A673 (cell line): Measurements from ENCODE around the gene ISY1. TPM values are rescaled to one million over a fixed set of nuclear protein-coding genes. Genes with fewer than 3 reads are reported as not detected.

Experiments used
- BruUV-seq: library from RNA; stranded (reverse); fragments of 400-500 nt; replicated peaks from 2 replicates; lab custom pipeline; 2021; lab: Mats Ljungman, UMichigan
- CTCF ChIA-PET: fragments of 300-600 bp; sonication (Branson Sonifier 250); formaldehyde crosslinking; loops from one replicate; lab custom pipeline; 2022; ENCODE audit warnings: antibody characterized with exemption; lab: Charles Lee
- POLR2A ChIA-PET: fragments of 300-600 bp; sonication (Branson Sonifier 250); formaldehyde crosslinking; loops from one replicate; lab custom pipeline; 2022; ENCODE audit warnings: antibody characterized with exemption; ENCODE audit not compliant: low non-redundant PET; lab: Charles Lee
- DNase-seq: peaks from one replicate; pipeline ENCODE4 v3.0.0-alpha.2; 2015; ENCODE audit warnings: low spot score
- H3K27ac ChIP-seq: fragments of 200-600 bp; sonication (generic); 2 replicates; pipeline ENCODE4 v1.5.1; 2016; ENCODE audit warnings: mixed run types, low read depth, mild to moderate bottlenecking, mixed read lengths, antibody characterized with exemption, low read length; ENCODE audit not compliant: poor library complexity, severe bottlenecking
- H3K27me3 ChIP-seq: fragments of 200-600 bp; sonication (generic); replicated peaks from 2 replicates; pipeline ENCODE4 v1.6.1; 2017; ENCODE audit warnings: mixed run types, low read depth, mild to moderate bottlenecking, mixed read lengths, antibody characterized with exemption, low read length; ENCODE audit not compliant: insufficient read depth, poor library complexity
- H3K36me3 ChIP-seq: fragments of 200-600 bp; sonication (generic); 2 replicates; pipeline ENCODE4 v1.6.1; 2016; ENCODE audit warnings: mixed run types, mild to moderate bottlenecking, mixed read lengths, antibody characterized with exemption, low read length; ENCODE audit not compliant: insufficient read depth, poor library complexity, severe bottlenecking
- H3K4me1 ChIP-seq: fragments of 200-600 bp; sonication (generic); 2 replicates; pipeline ENCODE4 v1.6.1; 2017; ENCODE audit warnings: mixed run types, mild to moderate bottlenecking, mixed read lengths, antibody characterized with exemption, low read length; ENCODE audit not compliant: insufficient read depth, poor library complexity, severe bottlenecking
- H3K4me3 ChIP-seq: fragments of 200-600 bp; sonication (generic); 2 replicates; pipeline ENCODE4 v1.5.1; 2016; ENCODE audit warnings: low read depth, mixed run types, mild to moderate bottlenecking, mixed read lengths, low read length; ENCODE audit not compliant: poor library complexity, severe bottlenecking
- H3K9me3 ChIP-seq: fragments of 200-600 bp; sonication (generic); 2 replicates; pipeline ENCODE4 v1.6.1; 2016; ENCODE audit warnings: mixed run types, low read depth, mild to moderate bottlenecking, mixed read lengths, antibody characterized with exemption, low read length; ENCODE audit not compliant: poor library complexity, severe bottlenecking
- EZH2 ChIP-seq: fragments of 200-600 bp; sonication (generic); IDR thresholded peaks from 2 replicates; pipeline ENCODE4 v1.6.1; 2017; ENCODE audit warnings: borderline replicate concordance, low read depth, mild to moderate bottlenecking, mixed read lengths, antibody characterized with exemption, low read length; ENCODE audit not compliant: poor library complexity, severe bottlenecking
- intact Hi-C: fragments of 100-400 bp; cut with micrococcal nuclease; formaldehyde crosslinking; loops from one replicate; pipeline ENCODE4 v1.10.0; 2022; ENCODE audit not compliant: unreplicated experiment
- total RNA-seq: library from RNA; stranded (reverse); gene quantifications from 2 replicates; pipeline ENCODE4 v1.2.3, GENCODE V29; 2021
- TF ChIP-seq, protein P1 (sequence below): fragments of 300-800, 200-600 bp; sonication (generic); conservative IDR thresholded peaks from 2 replicates; pipeline ENCODE4 v1.5.1; 2017; ENCODE audit warnings: low read depth, mild to moderate bottlenecking, antibody characterized with exemption, low read length, moderate library complexity, mixed read lengths

Gene ISY1
- total RNA-seq, 1 experiment from 2014 or later: 46.2 TPM

DNA sequence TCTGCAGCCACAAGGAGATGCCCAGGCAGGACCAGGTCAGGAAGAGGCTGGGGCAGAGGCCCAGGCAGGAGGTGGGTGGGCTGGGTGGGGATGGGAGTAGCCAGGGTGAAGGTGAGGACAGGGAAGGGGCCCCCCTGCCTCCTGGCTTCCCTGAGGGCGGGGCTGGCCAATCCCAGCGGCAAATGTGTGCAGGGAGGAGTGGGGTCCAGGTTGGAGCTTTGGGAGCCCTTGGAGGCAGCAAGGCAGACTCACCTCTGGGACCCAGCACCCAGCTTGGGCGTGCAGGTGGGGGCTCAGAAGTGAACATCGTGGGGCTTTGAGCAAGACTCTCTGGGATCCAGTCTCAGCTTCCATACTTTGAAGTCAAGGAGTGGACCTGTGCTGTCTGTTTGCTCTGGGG, 75.0 kb downstream of the ISY1 start:
- H3K27ac ChIP-seq: no peak overlapping the region
- no peak overlapping the region for H3K4me3 ChIP-seq
- H3K36me3 ChIP-seq: no peaks in the 10 kb centered on the region
- CTCF ChIA-PET: no interaction called here
- H3K4me1 ChIP-seq: no peaks in the 10 kb centered on the region
- TF ChIP-seq, protein P1, sequence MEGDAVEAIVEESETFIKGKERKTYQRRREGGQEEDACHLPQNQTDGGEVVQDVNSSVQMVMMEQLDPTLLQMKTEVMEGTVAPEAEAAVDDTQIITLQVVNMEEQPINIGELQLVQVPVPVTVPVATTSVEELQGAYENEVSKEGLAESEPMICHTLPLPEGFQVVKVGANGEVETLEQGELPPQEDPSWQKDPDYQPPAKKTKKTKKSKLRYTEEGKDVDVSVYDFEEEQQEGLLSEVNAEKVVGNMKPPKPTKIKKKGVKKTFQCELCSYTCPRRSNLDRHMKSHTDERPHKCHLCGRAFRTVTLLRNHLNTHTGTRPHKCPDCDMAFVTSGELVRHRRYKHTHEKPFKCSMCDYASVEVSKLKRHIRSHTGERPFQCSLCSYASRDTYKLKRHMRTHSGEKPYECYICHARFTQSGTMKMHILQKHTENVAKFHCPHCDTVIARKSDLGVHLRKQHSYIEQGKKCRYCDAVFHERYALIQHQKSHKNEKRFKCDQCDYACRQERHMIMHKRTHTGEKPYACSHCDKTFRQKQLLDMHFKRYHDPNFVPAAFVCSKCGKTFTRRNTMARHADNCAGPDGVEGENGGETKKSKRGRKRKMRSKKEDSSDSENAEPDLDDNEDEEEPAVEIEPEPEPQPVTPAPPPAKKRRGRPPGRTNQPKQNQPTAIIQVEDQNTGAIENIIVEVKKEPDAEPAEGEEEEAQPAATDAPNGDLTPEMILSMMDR: no peak
- no peak for TF ChIP-seq EZH2
- POLR2A ChIA-PET: no interaction called here
- H3K9me3 ChIP-seq: no peaks in the 10 kb centered on the region
- no TSS peak for BruUV-seq
- intact Hi-C loops: no loop called here
- no peak for DNase-seq
- H3K27me3 ChIP-seq: no peaks in the 10 kb centered on the region

DNA sequence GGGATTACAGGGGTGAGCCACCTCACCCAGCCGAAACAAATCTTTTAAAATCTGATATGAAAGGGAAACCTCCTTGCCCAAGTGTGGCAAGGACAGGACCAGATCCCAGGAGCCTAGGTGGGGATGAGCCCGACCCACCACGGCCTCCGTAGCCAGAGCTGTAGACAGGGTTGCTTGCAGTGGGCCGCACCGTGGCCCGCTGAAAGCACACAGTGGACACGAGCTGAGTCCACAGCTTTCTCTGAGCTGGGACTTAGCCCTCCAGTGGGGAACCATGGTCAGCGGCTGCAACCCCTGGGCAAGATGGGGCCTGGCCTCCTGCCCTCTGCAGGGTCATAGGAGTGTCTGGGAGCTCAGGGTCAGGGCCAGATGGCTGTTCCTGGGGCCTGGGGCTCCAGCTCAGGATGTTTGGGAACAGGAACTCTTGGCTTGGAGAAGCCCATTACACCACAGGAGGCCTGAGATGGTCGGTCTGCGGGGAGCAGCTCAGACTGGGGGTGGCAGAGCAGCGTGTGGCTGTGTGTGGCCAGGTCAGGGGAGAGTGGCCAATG, 75.6 kb downstream of the ISY1 start:
- Histone ChIP-seq H3K9me3 (no peaks in the 10 kb centered on the region), H3K27ac (no peak overlapping the region), H3K27me3 (no peaks in the 10 kb centered on the region), H3K4me3 (no peak overlapping the region), H3K36me3 (no peaks in the 10 kb centered on the region), H3K4me1 (no peaks in the 10 kb centered on the region)
- DNase-seq: no peak
- ChIA-PET POLR2A (no interaction called here), CTCF (no interaction called here)
- intact Hi-C loops: no loop called here
- TF ChIP-seq, protein P1: no peak
- no peak for TF ChIP-seq EZH2
- no TSS peak for BruUV-seq

DNA sequence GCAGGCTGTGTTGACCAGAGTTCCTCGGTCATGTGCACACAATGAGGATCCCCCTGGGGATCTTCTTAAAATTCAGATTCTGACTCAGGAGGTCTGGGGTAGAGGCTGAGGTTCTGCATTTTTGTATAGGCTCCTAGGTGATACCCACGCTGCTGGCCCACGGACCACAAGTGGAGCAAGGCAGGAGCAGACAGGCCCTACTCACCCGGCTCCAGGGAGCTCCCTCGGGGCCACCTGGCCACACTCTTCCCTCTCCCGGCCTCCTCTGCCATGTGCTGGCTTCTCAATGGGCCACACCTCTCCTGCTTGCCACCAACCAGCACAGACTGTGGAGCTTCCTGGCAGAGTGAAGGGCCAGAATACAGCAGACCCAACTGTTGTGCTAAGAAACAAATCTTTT, 76.4 kb downstream of the ISY1 start:
- TF ChIP-seq, protein P1: no peak
- TF ChIP-seq EZH2: no peak
- intact Hi-C loops: no loop called here
- POLR2A ChIA-PET: no interaction called here
- BruUV-seq: no TSS peak
- Histone ChIP-seq H3K27me3 (no peaks in the 10 kb centered on the region), H3K27ac (no peak overlapping the region), H3K36me3 (no peaks in the 10 kb centered on the region), H3K9me3 (no peaks in the 10 kb centered on the region), H3K4me3 (no peak overlapping the region), H3K4me1 (no peaks in the 10 kb centered on the region)
- CTCF ChIA-PET: no interaction called here
- DNase-seq: no peak
